Measurements from ENCODE around the gene PIK3CA. TPM values are rescaled to one million over a fixed set of nuclear protein-coding genes. Genes with fewer than 3 reads are reported as not detected.

PIK3CA gene
- total RNA-seq, 4 donors from 2014 or later, result 11.6 to 24.3 (median 18.1) TPM

GRCh38 chr3:179179979-179180759 lies 32.0 kb downstream of the PIK3CA start:
- in situ Hi-C loops (cut with MboI; ENCODE audit: low pct_ligation_motif_present in 1 of 4, low pct_unique_long_range_greater_than_20kb in 1 of 4, low sequenced_read_pairs in 3 of 4) (no loop called here), intact Hi-C loops (cut with DNase I; ENCODE audit: low total_unique reads) (no loop called here)
- no peak for DNase-seq
- no peaks in the 10 kb centered on the region for H3K36me3 ChIP-seq
- H3K4me3 ChIP-seq, result no peak overlapping the region
- TF ChIP-seq, protein P1, sequence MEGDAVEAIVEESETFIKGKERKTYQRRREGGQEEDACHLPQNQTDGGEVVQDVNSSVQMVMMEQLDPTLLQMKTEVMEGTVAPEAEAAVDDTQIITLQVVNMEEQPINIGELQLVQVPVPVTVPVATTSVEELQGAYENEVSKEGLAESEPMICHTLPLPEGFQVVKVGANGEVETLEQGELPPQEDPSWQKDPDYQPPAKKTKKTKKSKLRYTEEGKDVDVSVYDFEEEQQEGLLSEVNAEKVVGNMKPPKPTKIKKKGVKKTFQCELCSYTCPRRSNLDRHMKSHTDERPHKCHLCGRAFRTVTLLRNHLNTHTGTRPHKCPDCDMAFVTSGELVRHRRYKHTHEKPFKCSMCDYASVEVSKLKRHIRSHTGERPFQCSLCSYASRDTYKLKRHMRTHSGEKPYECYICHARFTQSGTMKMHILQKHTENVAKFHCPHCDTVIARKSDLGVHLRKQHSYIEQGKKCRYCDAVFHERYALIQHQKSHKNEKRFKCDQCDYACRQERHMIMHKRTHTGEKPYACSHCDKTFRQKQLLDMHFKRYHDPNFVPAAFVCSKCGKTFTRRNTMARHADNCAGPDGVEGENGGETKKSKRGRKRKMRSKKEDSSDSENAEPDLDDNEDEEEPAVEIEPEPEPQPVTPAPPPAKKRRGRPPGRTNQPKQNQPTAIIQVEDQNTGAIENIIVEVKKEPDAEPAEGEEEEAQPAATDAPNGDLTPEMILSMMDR (IDR thresholded peaks at IDR 0.05), result no peak
- TF ChIP-seq EP300 (IDR thresholded peaks at IDR 0.05; ENCODE audit: low read depth), result no peak
- TF ChIP-seq POLR2A (IDR thresholded peaks at IDR 0.05), result no peak
- no peak for TF ChIP-seq POLR2AphosphoS5 (IDR thresholded peaks at IDR 0.05)
- no peaks in the 10 kb centered on the region for H3K9me3 ChIP-seq
- H3K27ac ChIP-seq, result peak overlapping the region; percentile 49 to 73 (median 54)
- 91% methylated on average over 1 of the region's 1 CpG for WGBS, 2 donors (ENCODE audit: low coverage in 1 of 2)
- no peaks in the 10 kb centered on the region for H3K27me3 ChIP-seq
- peaks cover 10 to 53% (median 26%) of the 10 kb centered on the region in 4 donors for H3K4me1 ChIP-seq

DNA sequence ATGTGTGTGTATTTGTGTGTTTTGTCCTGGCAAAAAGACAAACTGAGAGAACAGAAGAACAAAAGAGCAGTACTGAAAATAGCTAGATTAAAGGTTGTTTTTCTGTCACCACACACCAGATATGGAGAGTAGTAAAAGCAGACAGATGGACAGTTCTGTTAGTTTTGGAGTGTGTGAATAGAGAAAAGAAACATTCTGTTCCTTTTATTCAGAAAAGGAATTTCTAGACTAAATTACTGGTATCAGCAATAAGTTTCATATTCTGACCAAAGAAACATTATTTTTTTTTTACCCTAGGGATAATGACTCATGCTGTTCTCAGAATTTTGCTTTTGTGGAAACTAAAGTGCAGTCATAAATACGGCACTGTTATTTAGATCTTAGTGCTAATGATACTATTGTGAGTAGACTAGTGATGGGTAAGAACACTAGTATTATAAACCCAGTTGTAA lies 32.9 kb downstream of the PIK3CA start:
- TF ChIP-seq POLR2A (IDR thresholded peaks at IDR 0.05), result no peak
- TF ChIP-seq POLR2AphosphoS5 (IDR thresholded peaks at IDR 0.05), result peak in 2 of 3 donors; percentile 39 to 71
- TF ChIP-seq, protein P1 (IDR thresholded peaks at IDR 0.05), result no peak
- no peak for TF ChIP-seq EP300 (IDR thresholded peaks at IDR 0.05; ENCODE audit: low read depth)
- intact Hi-C loops (cut with DNase I; ENCODE audit: low total_unique reads) (no loop called here), in situ Hi-C loops (cut with MboI; ENCODE audit: low pct_ligation_motif_present in 1 of 4, low pct_unique_long_range_greater_than_20kb in 1 of 4, low sequenced_read_pairs in 3 of 4) (no loop called here)
- Histone ChIP-seq H3K27ac (peak overlapping the region; percentile 49 to 73 (median 54)), H3K36me3 (no peaks in the 10 kb centered on the region), H3K4me1 (peaks cover 10 to 44% (median 26%) of the 10 kb centered on the region in 4 donors), H3K4me3 (no peak overlapping the region), H3K9me3 (no peaks in the 10 kb centered on the region), H3K27me3 (no peaks in the 10 kb centered on the region)
- no peak for DNase-seq
- 23 to 42% methylated on average over 1 of the region's 1 CpG for WGBS, 2 donors (ENCODE audit: low coverage in 1 of 2)

DNA sequence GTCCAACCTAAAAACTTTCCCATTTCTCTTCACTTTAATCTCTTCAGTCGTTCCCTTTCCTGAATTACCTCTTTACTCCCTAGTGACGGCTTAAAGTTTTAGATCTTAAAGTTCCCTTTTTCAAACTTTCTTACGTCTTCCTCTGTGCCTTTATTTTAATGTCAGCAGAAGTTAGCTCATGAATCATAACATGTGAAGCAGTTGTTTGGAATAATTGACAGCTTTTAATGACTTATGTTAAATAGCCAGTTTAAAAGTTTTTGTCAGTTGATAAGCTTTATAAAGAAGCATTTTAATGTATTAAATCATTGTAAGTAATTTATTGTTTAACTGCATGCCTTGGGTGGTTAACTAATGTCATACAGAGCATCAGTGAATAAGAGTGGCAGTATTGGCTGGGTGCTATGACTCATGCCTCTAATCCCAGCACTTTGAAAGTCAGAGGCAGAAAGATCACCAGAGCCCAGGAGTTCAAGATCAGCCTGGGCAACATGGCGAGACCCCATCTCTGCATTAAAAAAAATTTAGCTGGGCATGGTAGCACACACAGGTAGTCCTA lies 33.9 kb downstream of the PIK3CA start:
- intact Hi-C loops (cut with DNase I; ENCODE audit: low total_unique reads), result no loop called here
- TF ChIP-seq, protein P1 (IDR thresholded peaks at IDR 0.05), result no peak
- peaks cover 10 to 43% (median 26%) of the 10 kb centered on the region in 4 donors for H3K4me1 ChIP-seq
- H3K4me3 ChIP-seq, result no peak overlapping the region
- no peaks in the 10 kb centered on the region for H3K27me3 ChIP-seq
- peak overlapping the region; percentile 9 to 73 (median 51) for H3K27ac ChIP-seq
- in situ Hi-C loops (cut with MboI; ENCODE audit: low pct_ligation_motif_present in 1 of 4, low pct_unique_long_range_greater_than_20kb in 1 of 4, low sequenced_read_pairs in 3 of 4), result no loop called here
- 71 to 78% methylated on average over 3 to 4 of the region's 4 CpGs for WGBS, 2 donors (ENCODE audit: low coverage in 1 of 2)
- H3K9me3 ChIP-seq, result no peaks in the 10 kb centered on the region
- no peak for DNase-seq
- H3K36me3 ChIP-seq, result no peaks in the 10 kb centered on the region

DNA sequence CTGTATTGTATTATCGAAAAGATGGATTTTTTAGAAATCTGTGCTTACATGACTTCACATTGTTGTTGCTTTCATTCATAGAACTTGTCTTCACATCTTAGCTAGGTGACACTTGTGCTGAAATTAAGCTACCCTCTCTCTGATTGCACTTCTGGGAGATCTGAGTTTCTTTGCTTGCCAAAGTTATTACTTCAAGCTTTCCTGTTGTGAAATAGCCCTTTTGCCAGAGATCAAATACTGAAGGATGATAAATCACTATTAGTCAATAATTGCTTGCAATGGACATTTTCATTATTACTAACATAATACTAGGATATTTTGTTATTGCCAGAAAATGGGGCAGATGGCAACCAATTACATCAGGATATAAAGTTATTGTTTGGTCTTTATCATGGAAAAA lies 34.7 kb downstream of the PIK3CA start:
- 90 to 94% methylated on average over 1 of the region's 1 CpG for WGBS, 2 donors (ENCODE audit: low coverage in 1 of 2)
- no peaks in the 10 kb centered on the region for H3K27me3 ChIP-seq
- intact Hi-C loops (cut with DNase I; ENCODE audit: low total_unique reads) (no loop called here), in situ Hi-C loops (cut with MboI; ENCODE audit: low pct_ligation_motif_present in 1 of 4, low pct_unique_long_range_greater_than_20kb in 1 of 4, low sequenced_read_pairs in 3 of 4) (no loop called here)
- TF ChIP-seq EP300 (IDR thresholded peaks at IDR 0.05; ENCODE audit: low read depth) (no peak), POLR2AphosphoS5 (IDR thresholded peaks at IDR 0.05) (peak in 1 of 3 donors; percentile 35)
- H3K36me3 ChIP-seq, result no peaks in the 10 kb centered on the region
- no peak for DNase-seq
- peak overlapping the region in 2 of 4 donors; percentile 28 to 53 for H3K27ac ChIP-seq
- no peak overlapping the region for H3K4me3 ChIP-seq
- no peaks in the 10 kb centered on the region for H3K9me3 ChIP-seq
- peaks cover 10 to 43% (median 26%) of the 10 kb centered on the region in 4 donors for H3K4me1 ChIP-seq
